Left ventricle myocardium inferior (tissue), 1 donor: ENCODE results near the gene RPS15. TPM values are rescaled to one million over a fixed set of nuclear protein-coding genes. Genes with fewer than 3 reads are reported as not detected.
A peak's percentile ranks its signal among the peaks of the same experiment; 100 is the strongest.

Experiments
- DNase-seq: peaks from one replicate; pipeline ENCODE4 v3.0.0-alpha.2; 2020
- H3K27ac ChIP-seq: fragments of 200-600 bp; replicated peaks from 2 replicates; pipeline ENCODE4 v1.8.0; 2021
- H3K27me3 ChIP-seq: fragments of 200-600 bp; 2 replicates; pipeline ENCODE4 v1.8.0; 2021; ENCODE audit warnings: low read depth
- H3K36me3 ChIP-seq: fragments of 200-600 bp; 2 replicates; pipeline ENCODE4 v1.8.0; 2021
- H3K4me1 ChIP-seq: fragments of 200-600 bp; 2 replicates; pipeline ENCODE4 v1.8.0; 2021
- H3K4me3 ChIP-seq: fragments of 200-600 bp; 2 replicates; pipeline ENCODE4 v1.8.0; 2021; ENCODE audit warnings: mild to moderate bottlenecking, moderate library complexity
- H3K9me3 ChIP-seq: fragments of 200-600 bp; replicated peaks from 2 replicates; pipeline ENCODE4 v1.8.0; 2021
- intact Hi-C: fragments of 100-400 bp; cut with micrococcal nuclease; formaldehyde crosslinking; loops from one replicate; pipeline ENCODE4 v1.11.0; 2022
- total RNA-seq: library from RNA; stranded (reverse); fragmentation: NEBNext Ultra II Directional; extraction: Animal tissue kit (Norgen Biotek cat#: 25700); gene quantifications from one replicate; pipeline ENCODE4 v1.2.1, GENCODE V29; 2021
- TF ChIP-seq, protein P1 (sequence below): fragments of 200-600 bp; IDR thresholded peaks from 2 replicates; pipeline ENCODE4 v1.8.0; 2021; ENCODE audit warnings: antibody characterized with exemption, mild to moderate bottlenecking, borderline replicate concordance
- donor health status: DM: no; HTN: yes; CAD: no; lungs with severe emphysema.

The RPS15 gene
- total RNA-seq, 1 donor from 2014 or later, result 588 TPM

DNA sequence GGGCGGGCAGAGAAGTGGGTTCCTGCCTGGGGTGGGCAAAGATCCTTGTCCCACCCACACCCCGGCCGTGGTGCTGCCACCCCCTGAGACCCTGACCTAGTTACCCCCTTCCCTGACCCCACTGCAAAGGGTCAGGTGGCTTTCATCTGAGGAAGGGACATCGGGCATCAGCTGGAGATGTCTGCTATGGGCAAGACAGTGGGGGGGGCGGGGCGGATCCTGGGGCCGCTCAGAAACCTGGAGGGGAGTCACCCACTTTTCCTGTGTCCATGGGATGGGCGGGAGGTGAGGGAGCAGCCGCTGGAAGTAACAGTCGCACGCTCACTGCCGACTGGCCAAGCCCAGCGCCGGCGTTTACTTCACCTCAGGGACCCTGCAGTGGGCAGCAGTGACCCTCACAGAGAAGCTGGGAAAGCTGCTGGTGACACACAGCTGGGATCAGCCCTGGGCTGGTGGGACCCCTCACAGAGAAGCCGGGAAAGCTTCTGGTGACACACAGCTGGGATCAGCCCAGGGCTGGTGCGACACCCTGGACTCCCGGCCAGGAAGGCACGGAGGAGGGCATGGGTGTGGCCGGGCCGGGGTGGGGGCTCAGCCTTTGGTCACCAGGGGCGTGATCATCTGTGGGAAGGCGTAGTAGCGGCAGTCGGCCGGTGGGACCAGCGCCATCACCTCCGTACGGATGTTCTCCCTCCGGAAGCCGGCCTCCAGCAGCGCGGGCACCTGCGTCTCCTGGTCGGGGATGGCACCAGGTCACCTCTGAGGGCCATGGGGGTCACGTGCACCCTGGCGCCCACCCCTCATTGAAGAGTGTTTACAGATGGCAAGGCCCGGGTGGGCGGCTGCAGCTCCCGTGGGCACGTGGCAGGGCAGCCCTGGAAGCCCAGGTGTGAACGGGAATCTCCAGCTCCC is 41.2 kb upstream of the RPS15 start:
- Histone ChIP-seq H3K36me3 (peaks cover 29% of the 10 kb centered on the region), H3K27ac (peak overlapping the region; percentile 43), H3K4me1 (peaks cover 57% of the 10 kb centered on the region), H3K27me3 (peaks cover under 1% of the 10 kb centered on the region), H3K4me3 (peak overlapping the region; percentile 37), H3K9me3 (no peaks in the 10 kb centered on the region)
- no peak for DNase-seq
- intact Hi-C loops, result no loop called here
- TF ChIP-seq, protein P1, sequence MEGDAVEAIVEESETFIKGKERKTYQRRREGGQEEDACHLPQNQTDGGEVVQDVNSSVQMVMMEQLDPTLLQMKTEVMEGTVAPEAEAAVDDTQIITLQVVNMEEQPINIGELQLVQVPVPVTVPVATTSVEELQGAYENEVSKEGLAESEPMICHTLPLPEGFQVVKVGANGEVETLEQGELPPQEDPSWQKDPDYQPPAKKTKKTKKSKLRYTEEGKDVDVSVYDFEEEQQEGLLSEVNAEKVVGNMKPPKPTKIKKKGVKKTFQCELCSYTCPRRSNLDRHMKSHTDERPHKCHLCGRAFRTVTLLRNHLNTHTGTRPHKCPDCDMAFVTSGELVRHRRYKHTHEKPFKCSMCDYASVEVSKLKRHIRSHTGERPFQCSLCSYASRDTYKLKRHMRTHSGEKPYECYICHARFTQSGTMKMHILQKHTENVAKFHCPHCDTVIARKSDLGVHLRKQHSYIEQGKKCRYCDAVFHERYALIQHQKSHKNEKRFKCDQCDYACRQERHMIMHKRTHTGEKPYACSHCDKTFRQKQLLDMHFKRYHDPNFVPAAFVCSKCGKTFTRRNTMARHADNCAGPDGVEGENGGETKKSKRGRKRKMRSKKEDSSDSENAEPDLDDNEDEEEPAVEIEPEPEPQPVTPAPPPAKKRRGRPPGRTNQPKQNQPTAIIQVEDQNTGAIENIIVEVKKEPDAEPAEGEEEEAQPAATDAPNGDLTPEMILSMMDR, result no peak

DNA sequence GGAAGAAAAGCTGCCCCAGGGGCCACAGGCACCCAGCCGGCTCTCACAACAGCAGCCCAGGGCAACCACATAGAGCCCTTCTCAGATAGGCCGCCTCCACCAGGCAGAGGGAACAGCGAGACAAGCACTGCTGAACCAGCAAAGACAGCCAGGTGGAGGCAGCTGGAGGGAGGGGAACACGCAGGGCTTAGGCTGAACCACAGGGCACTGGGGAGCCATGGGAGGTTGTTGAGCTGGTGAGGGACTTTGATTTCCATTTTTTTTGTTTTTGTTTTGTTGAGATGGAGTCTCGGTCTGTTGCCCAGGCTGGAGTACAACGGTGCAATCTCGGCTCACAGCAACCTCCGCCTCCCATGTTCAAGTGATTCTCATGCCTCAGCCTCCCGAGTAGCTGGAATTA is 40.4 kb upstream of the RPS15 start:
- H3K27ac ChIP-seq, result no peak overlapping the region

DNA sequence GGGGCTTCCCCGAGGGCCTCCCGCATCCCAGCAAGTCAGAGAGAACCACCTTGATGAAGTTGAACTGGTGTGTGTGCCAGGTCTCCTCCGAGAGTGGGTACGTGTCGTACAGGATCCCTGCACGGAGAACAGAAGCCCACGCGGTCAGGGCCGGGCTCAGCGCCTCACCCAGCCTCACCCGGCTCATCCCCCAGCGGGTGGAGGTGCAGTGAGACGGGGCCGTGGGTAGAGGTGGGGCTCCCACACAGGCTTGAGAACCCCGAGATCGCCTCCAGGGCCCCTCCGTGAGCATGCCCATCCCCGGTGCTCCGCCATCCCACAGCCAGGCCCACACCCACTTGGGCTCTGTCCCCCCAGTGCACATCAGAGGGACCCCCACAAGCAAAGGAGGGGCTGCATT is 39.1 kb upstream of the RPS15 start:
- no peak overlapping the region for H3K4me3 ChIP-seq
- TF ChIP-seq, protein P1, result no peak
- H3K9me3 ChIP-seq, result no peaks in the 10 kb centered on the region
- H3K27ac ChIP-seq, result no peak overlapping the region
- peaks cover 9% of the 10 kb centered on the region for H3K36me3 ChIP-seq
- no peak for DNase-seq
- H3K27me3 ChIP-seq, result peaks cover 8% of the 10 kb centered on the region
- peaks cover 64% of the 10 kb centered on the region for H3K4me1 ChIP-seq
- intact Hi-C loops, result no loop called here

More for the DNA sequence above, 40.4 kb upstream of the RPS15 start:
- Histone ChIP-seq H3K9me3 (no peaks in the 10 kb centered on the region), H3K36me3 (peaks cover 21% of the 10 kb centered on the region), H3K4me3 (no peak overlapping the region), H3K4me1 (peaks cover 64% of the 10 kb centered on the region), H3K27me3 (peaks cover 8% of the 10 kb centered on the region)
- intact Hi-C loops, result no loop called here
- TF ChIP-seq, protein P1, result no peak
- no peak for DNase-seq

DNA sequence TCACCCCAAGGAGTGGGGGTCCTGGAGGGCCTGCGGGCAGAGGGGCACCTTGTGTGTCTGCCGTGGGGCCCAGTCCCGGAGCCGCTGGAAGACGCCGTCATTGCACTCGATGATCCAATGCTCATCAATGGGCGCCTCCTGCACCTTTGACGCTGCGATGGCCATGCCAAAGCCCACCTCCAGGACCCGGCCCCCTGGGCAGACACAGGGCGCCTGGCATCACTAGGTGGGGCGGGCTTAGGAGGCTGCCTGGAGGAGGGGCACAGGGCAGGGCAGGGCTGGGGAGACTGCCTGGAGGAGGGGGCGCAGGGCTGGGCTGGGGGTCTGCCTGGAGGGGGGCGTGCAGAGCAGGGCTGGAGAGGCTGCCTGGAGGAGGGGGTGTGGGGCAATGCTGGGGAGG is 38.5 kb upstream of the RPS15 start:
- TF ChIP-seq, protein P1, result no peak
- no peak overlapping the region for H3K4me3 ChIP-seq
- no peak for DNase-seq
- intact Hi-C loops, result no loop called here
- no peaks in the 10 kb centered on the region for H3K9me3 ChIP-seq
- H3K27ac ChIP-seq, result no peak overlapping the region
- H3K36me3 ChIP-seq, result peaks cover 3% of the 10 kb centered on the region
- peaks cover 61% of the 10 kb centered on the region for H3K4me1 ChIP-seq
- peaks cover 8% of the 10 kb centered on the region for H3K27me3 ChIP-seq

DNA sequence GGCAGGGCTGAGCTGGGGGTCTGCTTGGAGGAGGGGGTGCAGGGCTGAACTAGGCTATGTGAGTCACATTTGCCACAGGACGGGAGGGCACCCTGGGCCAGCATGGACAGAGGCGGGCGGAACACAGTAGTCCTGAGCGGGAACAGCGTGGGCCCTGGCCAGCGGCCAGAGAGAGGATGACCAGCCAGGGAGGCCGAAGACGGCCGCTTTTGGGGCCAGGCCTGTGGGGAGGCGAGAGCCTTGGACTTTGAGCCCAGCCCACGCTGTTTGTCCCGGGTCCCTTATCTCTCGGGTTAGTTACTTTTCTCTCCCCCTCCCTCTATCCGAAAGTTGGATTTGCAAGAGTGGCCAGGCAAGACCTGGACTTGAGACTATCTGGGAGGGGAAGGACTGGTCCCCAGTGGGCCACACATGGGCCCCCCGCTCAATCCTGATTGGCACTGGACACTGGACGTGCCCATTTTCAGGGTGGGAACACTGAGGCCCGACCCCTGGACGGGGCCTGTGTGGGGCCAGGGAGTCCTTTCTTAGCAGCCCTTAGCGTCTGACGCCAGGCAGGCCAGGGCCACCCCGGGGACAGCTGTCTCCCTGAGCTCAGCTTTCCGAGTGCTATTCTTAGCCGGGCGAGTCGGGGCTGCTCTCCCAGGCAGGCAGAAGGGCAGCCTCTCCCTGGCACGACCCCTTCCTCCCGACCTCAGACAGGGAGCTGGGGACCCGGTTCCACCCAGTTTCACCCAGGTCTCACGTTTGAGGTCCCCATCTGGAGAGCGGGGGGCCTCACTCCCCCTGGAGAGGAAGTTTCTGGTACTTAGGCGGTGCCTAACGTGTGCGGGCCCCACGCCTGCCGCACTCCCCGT is 37.7 kb upstream of the RPS15 start:
- intact Hi-C loops, result no loop called here
- H3K9me3 ChIP-seq, result no peaks in the 10 kb centered on the region
- peak overlapping the region; percentile 80 for H3K4me3 ChIP-seq
- H3K27ac ChIP-seq, result peak overlapping the region; percentile 83
- no peaks in the 10 kb centered on the region for H3K36me3 ChIP-seq
- H3K27me3 ChIP-seq, result peaks cover 8% of the 10 kb centered on the region
- H3K4me1 ChIP-seq, result peaks cover 54% of the 10 kb centered on the region
- TF ChIP-seq, protein P1, result no peak
- peak; percentile 71 for DNase-seq
